PC-9 (cell line): ENCODE measurements around the gene ARHGEF28.

Experiments
- EZH2 ChIP-seq: fragments of 200-600 bp; sonication (generic); IDR thresholded peaks from 2 replicates; pipeline ENCODE4 v1.8.0; 2017; ENCODE audit warnings: antibody characterized with exemption, low read depth
- TF ChIP-seq, protein P1 (sequence below): fragments of 200-600 bp; sonication (generic); conservative IDR thresholded peaks from 2 replicates; pipeline ENCODE4 v1.6.1; 2017; ENCODE audit warnings: mixed run types, antibody characterized with exemption, mild to moderate bottlenecking, moderate library complexity

GRCh38 chr5:73827106-73827450, 201.1 kb downstream of the ARHGEF28 start:
- TF ChIP-seq, protein P1, sequence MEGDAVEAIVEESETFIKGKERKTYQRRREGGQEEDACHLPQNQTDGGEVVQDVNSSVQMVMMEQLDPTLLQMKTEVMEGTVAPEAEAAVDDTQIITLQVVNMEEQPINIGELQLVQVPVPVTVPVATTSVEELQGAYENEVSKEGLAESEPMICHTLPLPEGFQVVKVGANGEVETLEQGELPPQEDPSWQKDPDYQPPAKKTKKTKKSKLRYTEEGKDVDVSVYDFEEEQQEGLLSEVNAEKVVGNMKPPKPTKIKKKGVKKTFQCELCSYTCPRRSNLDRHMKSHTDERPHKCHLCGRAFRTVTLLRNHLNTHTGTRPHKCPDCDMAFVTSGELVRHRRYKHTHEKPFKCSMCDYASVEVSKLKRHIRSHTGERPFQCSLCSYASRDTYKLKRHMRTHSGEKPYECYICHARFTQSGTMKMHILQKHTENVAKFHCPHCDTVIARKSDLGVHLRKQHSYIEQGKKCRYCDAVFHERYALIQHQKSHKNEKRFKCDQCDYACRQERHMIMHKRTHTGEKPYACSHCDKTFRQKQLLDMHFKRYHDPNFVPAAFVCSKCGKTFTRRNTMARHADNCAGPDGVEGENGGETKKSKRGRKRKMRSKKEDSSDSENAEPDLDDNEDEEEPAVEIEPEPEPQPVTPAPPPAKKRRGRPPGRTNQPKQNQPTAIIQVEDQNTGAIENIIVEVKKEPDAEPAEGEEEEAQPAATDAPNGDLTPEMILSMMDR, result no peak
- no peak for TF ChIP-seq EZH2
